Lung (tissue), 12 donors: ENCODE results near the gene TMEM63A. TPM values are rescaled to one million over a fixed set of nuclear protein-coding genes. Genes with fewer than 3 reads are reported as not detected.
A peak's percentile ranks its signal among the peaks of the same experiment; 100 is the strongest.
"Not testable (repeated sequence)": the region's sequence is repeated elsewhere in the genome, so short reads cannot be mapped to it uniquely, and the experiment has no call there.

Source experiments
- ATAC-seq: fragments of 200-7000 bp; cut with Tn5 transposase; one replicate; pipeline ENCODE4 v1.9.1; 2020; ENCODE audit warnings: moderate number of reproducible peaks; ENCODE audit not compliant: insufficient read depth, low FRiP score
- DNase-seq, 3 donors: peaks; one replicate each; pipeline ENCODE4 v3.0.0-alpha.2; 2013 to 2017
- H3K27ac ChIP-seq, 2 donors: one replicate each; pipeline ENCODE4 v1.5.1; 2013; ENCODE audit warnings: mild to moderate bottlenecking in 2 of 2, moderate library complexity in 2 of 2, control low read depth in 1 of 2, inconsistent platforms in 1 of 2, low read depth in 1 of 2, low read length in 1 of 2
- H3K27me3 ChIP-seq, 3 donors: one replicate each; pipeline ENCODE4 v1.5.1; 2013; ENCODE audit warnings: low read length in 2 of 3; ENCODE audit not compliant: control insufficient read depth in 3 of 3, insufficient read depth in 3 of 3
- H3K36me3 ChIP-seq, 4 donors: one replicate each; pipeline ENCODE4 v1.5.1; 2013; ENCODE audit warnings: low read length in 4 of 4, mild to moderate bottlenecking in 1 of 4, moderate library complexity in 1 of 4; ENCODE audit not compliant: control insufficient read depth in 4 of 4, insufficient read depth in 4 of 4
- H3K4me1 ChIP-seq, 5 donors: one replicate each; pipeline ENCODE4 v1.5.1; 2013; ENCODE audit warnings: low read length in 5 of 5, mild to moderate bottlenecking in 2 of 5, moderate library complexity in 1 of 5; ENCODE audit not compliant: control insufficient read depth in 5 of 5, insufficient read depth in 5 of 5
- H3K4me3 ChIP-seq: one replicate; pipeline ENCODE4 v1.5.1; 2013; ENCODE audit warnings: mild to moderate bottlenecking, control low read depth, moderate library complexity
- H3K9ac ChIP-seq, 2 donors: one replicate each; pipeline ENCODE4 v1.5.1; 2013; ENCODE audit warnings: low read length in 2 of 2, control low read depth in 1 of 2; ENCODE audit not compliant: insufficient read depth in 1 of 2
- H3K9me3 ChIP-seq, 4 donors: one replicate each; pipeline ENCODE4 v1.5.1; 2013; ENCODE audit warnings: low read length in 3 of 4, mild to moderate bottlenecking in 1 of 4, moderate library complexity in 1 of 4; ENCODE audit not compliant: control insufficient read depth in 4 of 4, insufficient read depth in 3 of 4
- WGBS, 2 donors: extraction: QIAGEN DNeasy Blood & Tissue Kit; methylation state at CpG; one replicate each; pipeline ENCODE4 v1.1.7; 2013; 5-methylcytosine and 5-hydroxymethylcytosine counted together
- polyA plus RNA-seq, 2 donors: library from polyadenylated mRNA; stranded (reverse); fragments of 200-250 nt; gene quantifications; one replicate each; pipeline ENCODE4 v1.2.1, GENCODE V29; 2013
- total RNA-seq, 2 donors: library from RNA; depleted of rRNA in 1 of 2; stranded (reverse); fragments of >200 nt in 1 of 2; gene quantifications; one replicate each; pipeline ENCODE4 v1.2.1, GENCODE V29; 2014 to 2021
- TF ChIP-seq, protein P1 (sequence below): IDR thresholded peaks from 2 replicates; pipeline ENCODE4 v1.5.1; 2012; ENCODE audit warnings: mild to moderate bottlenecking; ENCODE audit errors: control extremely low read depth, extremely low read depth
- donor health status: control.
- donor health status: control.
- donor health status: Bipolar disorder and iron deficiency.
- donor health status: healthy.
- donor health status: DM: yes; HTN: yes; CAD: no.

The TMEM63A gene
- total and polyA plus RNA-seq, 4 donors, result 26.1 to 108 (median 73.1) TPM

DNA sequence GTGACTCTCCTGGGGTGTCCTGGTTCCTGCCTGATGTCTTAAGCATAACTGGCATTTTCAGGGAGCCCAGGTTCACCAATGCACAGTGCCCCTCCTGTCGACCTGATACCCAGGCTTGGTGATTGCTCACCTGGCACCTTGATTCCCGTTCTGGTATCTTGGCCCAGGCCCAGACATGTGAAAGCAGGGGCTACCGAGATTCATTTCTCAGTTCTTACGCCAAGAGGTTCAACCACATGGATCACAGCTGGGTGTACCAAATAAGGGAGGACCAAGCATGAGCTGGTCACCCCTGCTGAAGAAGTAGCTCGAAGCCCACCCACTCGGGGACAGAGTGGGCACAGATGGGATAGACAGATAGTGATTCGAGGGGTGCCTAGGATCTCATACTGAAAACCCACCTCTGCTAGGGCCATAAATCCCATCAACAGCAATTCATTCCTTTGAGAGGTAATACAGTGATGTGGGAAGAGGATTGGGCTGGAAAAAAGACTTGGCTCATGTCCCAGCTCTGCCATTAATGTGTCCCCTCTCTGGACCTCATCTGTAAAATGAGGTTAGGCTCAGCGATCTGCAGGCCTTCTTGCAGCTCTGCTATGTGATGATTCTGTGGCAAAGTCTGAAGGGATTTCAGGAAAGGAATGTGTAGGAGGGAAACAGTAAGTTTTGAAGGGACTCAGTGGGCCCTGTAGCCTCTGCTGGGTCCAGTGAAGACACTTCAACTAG lies 69.5 kb downstream of the TMEM63A start:
- peaks cover 13 to 71% (median 45%) of the 10 kb centered on the region in 5 donors for H3K4me1 ChIP-seq
- H3K4me3 ChIP-seq, result no peak overlapping the region
- H3K27me3 ChIP-seq, result no peaks in the 10 kb centered on the region
- 73 to 80% methylated on average over 8 of the region's 8 CpGs for WGBS, 2 donors
- ATAC-seq (no peak), DNase-seq (peak in 2 of 3 donors; percentile 66 to 68)
- TF ChIP-seq, protein P1, sequence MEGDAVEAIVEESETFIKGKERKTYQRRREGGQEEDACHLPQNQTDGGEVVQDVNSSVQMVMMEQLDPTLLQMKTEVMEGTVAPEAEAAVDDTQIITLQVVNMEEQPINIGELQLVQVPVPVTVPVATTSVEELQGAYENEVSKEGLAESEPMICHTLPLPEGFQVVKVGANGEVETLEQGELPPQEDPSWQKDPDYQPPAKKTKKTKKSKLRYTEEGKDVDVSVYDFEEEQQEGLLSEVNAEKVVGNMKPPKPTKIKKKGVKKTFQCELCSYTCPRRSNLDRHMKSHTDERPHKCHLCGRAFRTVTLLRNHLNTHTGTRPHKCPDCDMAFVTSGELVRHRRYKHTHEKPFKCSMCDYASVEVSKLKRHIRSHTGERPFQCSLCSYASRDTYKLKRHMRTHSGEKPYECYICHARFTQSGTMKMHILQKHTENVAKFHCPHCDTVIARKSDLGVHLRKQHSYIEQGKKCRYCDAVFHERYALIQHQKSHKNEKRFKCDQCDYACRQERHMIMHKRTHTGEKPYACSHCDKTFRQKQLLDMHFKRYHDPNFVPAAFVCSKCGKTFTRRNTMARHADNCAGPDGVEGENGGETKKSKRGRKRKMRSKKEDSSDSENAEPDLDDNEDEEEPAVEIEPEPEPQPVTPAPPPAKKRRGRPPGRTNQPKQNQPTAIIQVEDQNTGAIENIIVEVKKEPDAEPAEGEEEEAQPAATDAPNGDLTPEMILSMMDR, result no peak
- peaks cover 0 to 10% (median 4%) of the 10 kb centered on the region in 4 donors for H3K36me3 ChIP-seq
- no peaks in the 10 kb centered on the region for H3K9me3 ChIP-seq
- H3K27ac ChIP-seq, result peak overlapping the region; percentile 10 to 82
- H3K9ac ChIP-seq, result peak overlapping the region in 1 of 2 donors; percentile 59

DNA sequence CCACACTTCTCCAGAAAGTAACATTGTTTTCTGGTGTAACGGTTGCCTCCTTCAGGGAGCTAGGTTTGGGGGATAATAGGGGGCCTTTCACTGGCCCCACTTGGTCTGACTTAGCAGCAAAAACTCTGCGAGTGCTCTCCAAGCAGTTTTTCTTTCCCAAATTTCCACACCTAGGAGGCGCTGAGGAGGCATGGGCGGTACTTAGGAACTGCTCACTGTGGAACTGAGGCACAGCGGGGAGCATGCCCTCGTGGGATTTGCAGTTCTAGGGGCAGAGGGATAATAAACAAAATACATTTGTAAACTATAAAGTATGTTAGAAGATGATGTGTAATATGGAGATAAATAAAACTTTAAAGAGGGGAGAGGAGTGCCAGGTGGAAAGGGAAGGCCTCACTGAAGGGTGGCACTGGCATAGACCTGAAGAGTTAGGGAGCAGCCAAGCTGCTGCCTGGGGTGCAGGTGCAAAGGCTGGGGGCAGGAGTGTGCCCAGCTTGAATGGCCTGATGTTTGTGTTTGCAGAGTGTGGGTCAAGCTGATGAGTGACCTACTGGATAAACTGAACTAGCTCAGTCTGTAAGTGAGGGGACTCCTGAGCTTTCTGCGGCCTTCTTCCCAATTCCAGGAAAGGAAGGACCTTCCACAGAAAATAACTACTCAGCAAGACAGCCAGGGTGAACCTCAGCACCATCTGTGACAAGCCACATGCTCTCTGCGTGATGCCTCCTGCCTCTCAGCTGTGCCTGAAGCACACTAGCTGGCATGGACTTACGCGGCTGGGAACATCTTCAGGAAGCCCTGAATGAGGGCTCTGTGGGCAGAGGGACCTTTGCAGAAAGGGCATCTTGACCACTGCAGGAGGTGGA lies 70.3 kb downstream of the TMEM63A start:
- TF ChIP-seq, protein P1, result no peak
- 47 to 79% methylated on average over 10 of the region's 10 CpGs for WGBS, 2 donors
- ATAC-seq (no peak), DNase-seq (peak in 2 of 3 donors; percentile 46 to 67)
- Histone ChIP-seq H3K4me1 (peaks cover 6 to 63% (median 38%) of the 10 kb centered on the region in 5 donors), H3K9ac (peak overlapping the region in 1 of 2 donors; percentile 75), H3K27me3 (no peaks in the 10 kb centered on the region), H3K4me3 (peak overlapping the region; percentile 37), H3K9me3 (no peaks in the 10 kb centered on the region), H3K27ac (peak overlapping the region in 1 of 2 donors; percentile 82), H3K36me3 (peaks cover 0 to 10% (median 4%) of the 10 kb centered on the region in 4 donors)

DNA sequence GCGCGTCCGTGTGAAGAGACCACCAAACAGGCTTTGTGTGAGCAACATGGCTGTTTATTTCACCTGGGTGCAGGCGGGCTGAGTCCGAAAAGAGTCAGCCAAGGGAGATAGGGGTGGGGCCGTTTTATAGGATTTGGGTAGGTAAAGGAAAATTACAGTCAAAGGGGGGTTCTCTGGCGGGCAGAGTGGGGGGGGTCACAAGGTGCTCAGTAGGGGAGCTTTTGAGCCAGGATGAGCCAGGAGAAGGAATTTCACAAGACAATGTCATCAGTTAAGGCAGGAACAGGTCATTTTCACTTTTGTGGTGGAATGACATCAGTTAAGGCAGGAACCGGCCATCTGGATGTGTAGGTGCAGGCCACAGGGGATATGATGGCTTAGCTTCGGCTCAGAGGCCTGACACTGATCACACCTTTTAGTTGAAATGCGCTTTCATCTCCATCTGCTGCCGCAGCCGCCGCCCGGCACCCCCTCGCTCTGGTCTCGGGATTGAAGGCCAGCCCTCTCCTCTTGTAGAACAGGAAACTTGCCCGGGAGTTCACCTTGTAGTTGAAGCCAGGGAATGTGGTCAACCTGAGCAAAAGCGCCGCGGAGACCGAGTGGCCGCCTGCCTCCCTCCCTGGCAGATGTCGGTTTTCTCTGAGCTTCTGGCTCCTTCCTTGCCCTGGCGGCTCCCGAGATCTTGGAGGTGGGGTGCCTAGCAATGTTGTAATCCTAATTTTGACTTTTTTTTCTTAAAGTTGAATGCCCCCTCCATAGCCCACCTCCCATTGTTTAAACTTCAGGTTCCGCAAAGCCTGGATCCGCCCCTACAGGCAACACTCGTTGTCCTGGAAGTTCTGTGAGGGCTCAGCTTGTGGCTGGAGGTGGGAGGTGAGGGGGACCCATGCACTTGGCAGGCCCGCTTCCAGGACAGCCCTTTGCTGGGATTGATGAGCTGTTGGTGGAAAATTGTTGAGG lies 71.3 kb downstream of the TMEM63A start:
- not testable (repeated sequence) for H3K36me3 ChIP-seq, H3K27me3 ChIP-seq, ATAC-seq, H3K9me3 ChIP-seq
- H3K4me3 ChIP-seq, result peak overlapping the region; percentile 73
- peak overlapping the region in 1 of 2 donors; percentile 75 for H3K9ac ChIP-seq
- peak; percentile 42 to 70 (median 58) for DNase-seq
- peaks cover 0 to 53% (median 30%) of the 10 kb centered on the region in 5 donors for H3K4me1 ChIP-seq
- WGBS, 2 donors, result 14 to 16% methylated on average over 29 of the region's 29 CpGs
- H3K27ac ChIP-seq, result peak overlapping the region; percentile 74 to 91
